K562 (cell line): ENCODE measurements around the gene C11orf98. TPM values are rescaled to one million over a fixed set of nuclear protein-coding genes. Genes with fewer than 3 reads are reported as not detected.

Source experiments
- CBX1 ChIP-seq: sonication (generic); IDR thresholded peaks from 2 replicates; pipeline ENCODE4 v1.6.1; 2016; ENCODE audit warnings: antibody characterized with exemption, low read depth, mild to moderate bottlenecking
- HDAC2 ChIP-seq: fragments of 450-650 bp; IDR thresholded peaks from 2 replicates; pipeline ENCODE4 v1.6.1; 2016; ENCODE audit warnings: mild to moderate bottlenecking
- IFI16 ChIP-seq: fragments of 250-450 bp; sonication (Bioruptor Pico); IDR thresholded peaks from 2 replicates; pipeline ENCODE4 v2.1.2; 2022; ENCODE audit warnings: mild to moderate bottlenecking, inconsistent platforms
- KAT8 ChIP-seq: fragments of 450-650 bp; IDR thresholded peaks from 2 replicates; pipeline ENCODE4 v1.6.1; 2016; ENCODE audit warnings: low read depth, mild to moderate bottlenecking
- KDM4B ChIP-seq, 2 experiments: fragments of 450-650 bp in 1 of 2; sonication (generic) in 1 of 2; IDR thresholded peaks; 2 replicates each; pipeline ENCODE4 v1.6.1; 2016 to 2017; ENCODE audit warnings: borderline replicate concordance in 2 of 2, antibody characterized with exemption in 1 of 2, low read depth in 1 of 2, mild to moderate bottlenecking in 1 of 2
- KDM5B ChIP-seq: fragments of 200-600 bp; sonication (generic); IDR thresholded peaks from 2 replicates; pipeline ENCODE4 v1.6.1; 2012; ENCODE audit warnings: low read depth, mild to moderate bottlenecking, moderate library complexity, low read length, control low read depth, inconsistent platforms; ENCODE audit not compliant: insufficient replicate concordance
- KLF16 ChIP-seq: IDR thresholded peaks from 2 replicates; pipeline ENCODE4 v1.6.1; 2016; ENCODE audit warnings: antibody characterized with exemption
- SMARCC2 ChIP-seq: fragments of 450-650 bp; IDR thresholded peaks from 2 replicates; pipeline ENCODE4 v1.6.1; 2017; ENCODE audit warnings: antibody characterized with exemption, moderate library complexity, mild to moderate bottlenecking, low read depth
- TRIM24 ChIP-seq, 2 experiments: fragments of 450-650 bp; IDR thresholded peaks; 2 replicates each; pipeline ENCODE4 v1.6.1; 2016
- ZNF239 ChIP-seq: fragments of 250-450 bp; sonication (Bioruptor Pico); IDR thresholded peaks from 2 replicates; pipeline ENCODE4 v1.4.0; 2020; ENCODE audit warnings: mild to moderate bottlenecking
- ZNF444 ChIP-seq: fragments of 250-450 bp; sonication (Bioruptor Pico); IDR thresholded peaks from 2 replicates; pipeline ENCODE4 v1.4.0; 2020; ENCODE audit warnings: mild to moderate bottlenecking, moderate library complexity
- polyA plus RNA-seq, 8 experiments: library from polyadenylated mRNA; depleted of rRNA in 4 of 8; stranded (reverse) in 5 of 8; unstranded in 3 of 8; fragments of >200 nt; fragmentation: Nextera tagmentation in 2 of 8; fragmentation: Illumina TruSeq in 1 of 8; extraction: Ambion mirVana in 2 of 8; extraction: Trizol in 1 of 8; gene quantifications; 2 replicates each; pipeline versions ENCODE4 v1.2.1 to v1.2.3, GENCODE V29; 2011 to 2014; ENCODE audit warnings: inconsistent platforms in 1 of 8, missing spikeins in 1 of 8
- total RNA-seq, 7 experiments: library from RNA; depleted of rRNA in 6 of 7; stranded (reverse); fragments of >200 nt in 6 of 7; fragmentation: Illumina TruSeq in 2 of 7; extraction: Trizol in 2 of 7; gene quantifications; 2 replicates each; pipeline versions ENCODE4 v1.2.1 to v1.2.3, GENCODE V29; 2011 to 2021; ENCODE audit warnings: low replicate concordance in 1 of 7
- TF ChIP-seq, protein P1 (sequence below): sonication (generic); formaldehyde crosslinking; IDR thresholded peaks from 2 replicates; pipeline ENCODE4 v1.8.1; 2022; ENCODE audit warnings: missing genetic modification reagents
- TF ChIP-seq, protein P2 (sequence below), 2 experiments: fragments of 200-800 bp in 1 of 2; sonication (Bioruptor generic) in 1 of 2; sonication (generic) in 1 of 2; formaldehyde crosslinking in 1 of 2; IDR thresholded peaks in 1 of 2; conservative IDR thresholded peaks in 1 of 2; 2 replicates each; pipeline versions ENCODE4 v1.5.0 to v1.6.1; 2016 to 2020; ENCODE audit warnings: missing compliant biosample characterization in 1 of 2, missing genetic modification characterization in 1 of 2, missing genetic modification reagents in 1 of 2
- TF ChIP-seq, protein P3 (sequence below), 2 experiments: fragments of 450-650 bp; IDR thresholded peaks; 2 replicates each; pipeline ENCODE4 v1.6.1; 2016; ENCODE audit warnings: mild to moderate bottlenecking in 2 of 2, borderline replicate concordance in 1 of 2, low read depth in 1 of 2, moderate library complexity in 1 of 2

C11orf98 gene
- total and polyA plus RNA-seq, 9 of the 15 experiments (the other 6 are each of a cell fraction or from before 2014, with no cell fraction given) = 103 to 352 (median 218) TPM

DNA sequence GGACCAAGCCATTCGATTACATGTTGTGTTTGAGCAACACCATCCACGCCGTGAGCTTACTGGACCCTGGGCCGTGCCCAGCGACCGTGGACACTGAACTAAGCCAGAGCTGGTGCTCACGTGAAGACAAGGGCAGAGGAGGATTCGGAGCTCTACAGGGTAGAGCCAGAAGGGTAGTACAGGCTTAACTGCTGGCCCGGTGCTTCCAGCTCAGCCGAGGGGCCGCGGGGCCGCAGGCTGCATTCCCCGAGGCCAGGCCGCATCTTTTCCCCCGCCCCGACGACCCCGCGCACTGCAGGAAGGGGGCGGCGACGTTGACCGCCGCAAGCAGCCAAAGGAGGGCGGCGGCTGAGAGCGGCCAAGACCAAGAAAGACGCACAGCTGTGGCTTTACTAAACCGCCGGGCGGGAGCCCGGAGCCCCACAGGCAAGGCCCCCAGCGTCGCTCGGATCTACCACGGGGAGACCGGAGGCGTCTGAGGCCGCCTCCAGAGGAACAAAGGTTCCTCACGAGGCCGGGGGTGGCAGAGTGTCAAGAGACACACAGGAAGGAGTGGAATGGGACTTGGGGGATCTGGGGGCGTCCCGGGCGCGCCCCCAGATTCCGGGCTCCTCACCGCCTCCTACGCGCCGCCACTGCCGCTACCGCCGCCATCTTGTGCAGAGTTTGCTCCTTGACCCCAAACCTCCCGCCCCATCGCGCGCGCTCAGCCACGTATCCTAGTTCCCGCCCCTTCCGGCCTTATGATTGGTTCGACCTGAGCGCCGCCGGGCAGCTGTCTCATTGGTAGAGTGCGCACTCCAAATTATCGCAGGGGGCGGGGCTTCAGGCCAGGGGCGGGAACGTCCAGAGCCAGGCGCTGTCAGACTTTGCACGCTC lies 18.8 kb downstream of the C11orf98 start, which contains the start of gene GANAB (continued):
- no peak for TF ChIP-seq IFI16 (CRISPR knock-in tag)
- peak; percentile 86 for TF ChIP-seq KDM5B
- TF ChIP-seq ZNF239 = no peak
- no peak for TF ChIP-seq HDAC2
- no peak for TF ChIP-seq KDM4B (IDR thresholded peaks at IDR 0.05; ENCODE audit: borderline replicate concordance in 2 of 2, low read depth in 1 of 2)
- TF ChIP-seq KLF16 = no peak
- no peak; the same call in 1 of the 2 replicates for TF ChIP-seq SMARCC2
- TF ChIP-seq CBX1 = 0 out of 2 replicates have a peak, but pooled peaks have one; percentile 26
- TF ChIP-seq, protein P1, sequence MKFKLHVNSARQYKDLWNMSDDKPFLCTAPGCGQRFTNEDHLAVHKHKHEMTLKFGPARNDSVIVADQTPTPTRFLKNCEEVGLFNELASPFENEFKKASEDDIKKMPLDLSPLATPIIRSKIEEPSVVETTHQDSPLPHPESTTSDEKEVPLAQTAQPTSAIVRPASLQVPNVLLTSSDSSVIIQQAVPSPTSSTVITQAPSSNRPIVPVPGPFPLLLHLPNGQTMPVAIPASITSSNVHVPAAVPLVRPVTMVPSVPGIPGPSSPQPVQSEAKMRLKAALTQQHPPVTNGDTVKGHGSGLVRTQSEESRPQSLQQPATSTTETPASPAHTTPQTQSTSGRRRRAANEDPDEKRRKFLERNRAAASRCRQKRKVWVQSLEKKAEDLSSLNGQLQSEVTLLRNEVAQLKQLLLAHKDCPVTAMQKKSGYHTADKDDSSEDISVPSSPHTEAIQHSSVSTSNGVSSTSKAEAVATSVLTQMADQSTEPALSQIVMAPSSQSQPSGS (CRISPR knock-in tag) = no peak
- TF ChIP-seq TRIM24 (IDR thresholded peaks at IDR 0.05) = no peak
- TF ChIP-seq KAT8 = no peak
- TF ChIP-seq, protein P2, sequence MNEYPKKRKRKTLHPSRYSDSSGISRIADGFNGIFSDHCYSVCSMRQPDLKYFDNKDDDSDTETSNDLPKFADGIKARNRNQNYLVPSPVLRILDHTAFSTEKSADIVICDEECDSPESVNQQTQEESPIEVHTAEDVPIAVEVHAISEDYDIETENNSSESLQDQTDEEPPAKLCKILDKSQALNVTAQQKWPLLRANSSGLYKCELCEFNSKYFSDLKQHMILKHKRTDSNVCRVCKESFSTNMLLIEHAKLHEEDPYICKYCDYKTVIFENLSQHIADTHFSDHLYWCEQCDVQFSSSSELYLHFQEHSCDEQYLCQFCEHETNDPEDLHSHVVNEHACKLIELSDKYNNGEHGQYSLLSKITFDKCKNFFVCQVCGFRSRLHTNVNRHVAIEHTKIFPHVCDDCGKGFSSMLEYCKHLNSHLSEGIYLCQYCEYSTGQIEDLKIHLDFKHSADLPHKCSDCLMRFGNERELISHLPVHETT (CRISPR knock-in tag; conservative IDR thresholded peaks at IDR 0.05 in 1 of 2, IDR thresholded peaks at IDR 0.05 in 1 of 2) = no peak
- no peak for TF ChIP-seq ZNF444
- TF ChIP-seq, protein P3, sequence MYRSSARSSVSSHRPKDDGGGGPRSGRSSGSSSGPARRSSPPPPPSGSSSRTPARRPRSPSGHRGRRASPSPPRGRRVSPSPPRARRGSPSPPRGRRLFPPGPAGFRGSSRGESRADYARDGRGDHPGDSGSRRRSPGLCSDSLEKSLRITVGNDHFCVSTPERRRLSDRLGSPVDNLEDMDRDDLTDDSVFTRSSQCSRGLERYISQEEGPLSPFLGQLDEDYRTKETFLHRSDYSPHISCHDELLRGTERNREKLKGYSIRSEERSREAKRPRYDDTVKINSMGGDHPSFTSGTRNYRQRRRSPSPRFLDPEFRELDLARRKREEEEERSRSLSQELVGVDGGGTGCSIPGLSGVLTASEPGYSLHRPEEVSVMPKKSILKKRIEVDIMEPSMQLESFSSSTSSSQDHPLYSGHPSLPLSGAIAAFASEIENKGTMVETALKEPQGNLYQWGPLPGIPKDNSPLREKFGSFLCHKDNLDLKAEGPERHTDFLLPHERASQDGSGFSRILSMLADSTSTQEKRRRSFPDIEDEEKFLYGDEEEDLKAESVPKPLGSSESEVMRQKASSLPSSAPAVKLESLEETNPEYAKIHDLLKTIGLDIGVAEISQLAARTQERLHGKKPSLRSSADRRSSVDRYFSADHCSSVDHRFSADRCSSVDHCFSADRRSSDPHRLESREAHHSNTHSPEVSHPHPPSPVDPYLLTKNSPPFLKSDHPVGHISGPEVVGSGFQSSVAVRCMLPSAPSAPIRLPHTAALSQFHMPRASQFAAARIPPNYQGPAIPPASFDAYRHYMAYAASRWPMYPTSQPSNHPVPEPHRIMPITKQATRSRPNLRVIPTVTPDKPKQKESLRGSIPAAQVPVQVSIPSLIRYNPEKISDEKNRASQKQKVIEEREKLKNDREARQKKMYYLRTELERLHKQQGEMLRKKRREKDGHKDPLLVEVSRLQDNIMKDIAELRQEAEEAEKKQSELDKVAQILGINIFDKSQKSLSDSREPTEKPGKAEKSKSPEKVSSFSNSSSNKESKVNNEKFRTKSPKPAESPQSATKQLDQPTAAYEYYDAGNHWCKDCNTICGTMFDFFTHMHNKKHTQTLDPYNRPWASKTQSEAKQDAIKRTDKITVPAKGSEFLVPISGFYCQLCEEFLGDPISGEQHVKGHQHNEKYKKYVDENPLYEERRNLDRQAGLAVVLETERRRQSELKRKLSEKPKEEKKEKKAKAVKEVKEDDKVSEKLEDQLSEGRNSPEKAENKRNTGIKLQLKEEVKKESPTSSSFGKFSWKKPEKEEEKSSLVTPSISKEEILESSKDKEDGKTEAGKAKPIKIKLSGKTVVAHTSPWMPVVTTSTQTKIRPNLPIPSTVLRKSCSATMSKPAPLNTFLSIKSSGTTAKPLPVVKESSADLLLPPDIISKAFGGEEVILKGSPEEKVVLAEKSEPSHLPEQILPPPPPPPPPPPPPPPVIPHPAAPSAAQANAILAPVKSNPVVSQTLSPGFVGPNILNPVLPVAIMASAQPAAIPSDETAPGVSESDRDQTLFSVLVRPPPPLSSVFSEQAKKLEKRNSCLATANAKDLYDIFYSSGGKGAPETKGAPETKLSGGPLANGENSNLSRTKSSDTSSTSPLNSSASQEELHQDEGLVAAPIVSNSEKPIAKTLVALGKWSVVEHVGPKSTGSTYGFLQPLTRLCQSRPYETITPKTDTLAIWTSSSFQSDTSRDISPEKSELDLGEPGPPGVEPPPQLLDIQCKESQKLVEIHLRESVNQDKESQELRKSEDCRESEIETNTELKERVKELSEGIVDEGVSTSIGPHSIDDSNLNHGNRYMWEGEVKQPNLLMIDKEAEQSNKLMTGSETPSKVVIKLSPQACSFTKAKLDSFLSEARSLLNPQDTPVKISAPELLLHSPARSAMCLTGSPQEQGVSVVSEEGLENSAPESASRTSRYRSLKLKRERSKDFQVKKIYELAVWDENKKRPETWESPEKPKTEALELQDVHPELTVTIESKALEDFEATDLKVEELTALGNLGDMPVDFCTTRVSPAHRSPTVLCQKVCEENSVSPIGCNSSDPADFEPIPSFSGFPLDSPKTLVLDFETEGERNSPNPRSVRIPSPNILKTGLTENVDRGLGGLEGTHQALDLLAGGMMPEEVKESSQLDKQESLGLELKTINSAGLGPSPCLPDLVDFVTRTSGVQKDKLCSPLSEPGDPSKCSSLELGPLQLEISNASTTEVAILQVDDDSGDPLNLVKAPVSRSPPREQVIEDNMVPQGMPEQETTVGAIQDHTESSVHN (IDR thresholded peaks at IDR 0.05; ENCODE audit: borderline replicate concordance in 1 of 2, low read depth in 1 of 2) = no peak
